HG02763 (cell line): ENCODE data around the gene TNFAIP8.

Source experiments
- ATAC-seq: cut with Tn5 transposase; IDR thresholded peaks from one replicate; pipeline ENCODE4 v1.9.1; 2021; ENCODE audit warnings: mild to moderate bottlenecking, moderate library complexity; ENCODE audit not compliant: unreplicated experiment

TNFAIP8 gene

GRCh38 chr5:119345861-119346260, 10.0 kb upstream of the TNFAIP8 start:
- no peak for ATAC-seq

GRCh38 chr5:119346394-119346793, 9.4 kb upstream of the TNFAIP8 start:
- ATAC-seq: no peak

- no peak for ATAC-seq
Observed at GRCh38 chr5:119347574-119347973, 8.2 kb upstream of the TNFAIP8 start.

DNA sequence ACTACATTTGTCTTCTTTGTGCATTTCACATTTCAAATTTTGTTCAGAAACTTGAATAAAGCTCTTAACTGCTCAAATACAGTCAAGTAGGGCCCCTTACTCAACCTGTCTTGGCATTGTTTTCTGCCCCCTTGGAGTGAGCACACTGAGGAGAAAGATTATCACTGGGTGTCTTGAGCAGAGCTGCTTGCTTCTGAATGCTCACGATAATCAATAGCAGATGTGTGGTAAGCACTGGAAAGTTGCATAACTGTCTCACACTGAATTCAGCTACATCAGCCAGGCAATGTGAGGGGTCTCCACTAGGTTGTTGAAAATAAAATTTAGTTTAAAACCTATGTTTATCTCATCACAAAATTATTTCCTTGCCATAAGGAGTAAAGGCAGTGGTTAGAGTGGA, 7.8 kb upstream of the TNFAIP8 start:
- ATAC-seq: no peak

GRCh38 chr5:119353213-119353612, 2.6 kb upstream of the TNFAIP8 start:
- no peak for ATAC-seq

- ATAC-seq: peak; percentile 59
Observed at GRCh38 chr5:119353686-119354366, 2.0 kb upstream of the TNFAIP8 start.

- no peak for ATAC-seq
Observed at GRCh38 chr5:119354537-119355243, 1.1 kb upstream of the TNFAIP8 start.

GRCh38 chr5:119355244-119355638, 578 bp upstream of the TNFAIP8 start:
- peak; percentile 21 for ATAC-seq

DNA sequence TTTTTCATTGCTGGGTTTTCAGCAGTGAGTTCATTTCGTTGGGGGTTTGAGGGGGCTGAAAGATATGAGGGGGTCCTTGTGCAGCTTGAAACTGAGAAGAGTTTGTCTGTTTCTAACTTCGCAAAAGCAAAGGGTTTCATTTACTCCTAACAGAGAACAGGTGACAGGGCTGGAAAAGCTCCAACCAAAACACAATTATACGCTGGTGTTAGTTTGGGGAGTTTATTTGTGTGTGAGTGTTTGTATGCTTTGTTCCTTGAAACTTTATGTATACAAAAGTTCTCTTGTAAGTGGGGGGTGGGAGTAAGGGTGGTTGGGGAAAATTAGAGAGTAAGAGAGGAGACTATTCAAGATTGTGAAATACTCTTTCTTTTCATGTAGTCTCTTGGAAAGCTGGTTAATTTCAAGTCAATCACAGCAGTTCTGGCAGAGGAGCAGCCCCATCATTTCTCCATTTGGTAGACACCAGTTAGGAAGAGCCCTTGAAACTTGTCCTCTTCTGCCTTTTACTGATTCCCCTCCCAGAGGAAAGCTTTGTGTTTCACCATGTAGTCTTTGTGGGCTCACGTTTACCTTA, 881 bp downstream of the TNFAIP8 start:
- no peak for ATAC-seq

DNA sequence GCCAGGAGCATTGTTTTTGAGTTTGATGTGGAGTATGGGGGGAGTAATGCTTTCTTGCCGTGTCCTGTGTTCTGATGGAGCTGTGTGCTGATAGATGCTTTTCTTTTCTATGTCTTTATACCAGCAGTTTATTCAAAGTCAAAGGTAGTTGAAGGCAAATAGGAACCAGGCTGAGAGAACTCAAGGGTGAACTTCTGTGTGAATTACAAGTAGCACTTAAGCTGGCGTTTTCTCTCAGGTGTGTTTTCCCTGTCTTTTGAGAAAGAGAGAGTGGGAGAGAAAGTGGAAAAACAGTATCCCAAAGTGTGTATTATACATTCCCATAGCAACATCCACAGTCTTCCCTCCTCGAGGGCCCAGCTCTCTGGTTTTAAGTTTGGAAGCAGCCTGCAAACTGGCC, 1.5 kb downstream of the TNFAIP8 start:
- no peak for ATAC-seq

DNA sequence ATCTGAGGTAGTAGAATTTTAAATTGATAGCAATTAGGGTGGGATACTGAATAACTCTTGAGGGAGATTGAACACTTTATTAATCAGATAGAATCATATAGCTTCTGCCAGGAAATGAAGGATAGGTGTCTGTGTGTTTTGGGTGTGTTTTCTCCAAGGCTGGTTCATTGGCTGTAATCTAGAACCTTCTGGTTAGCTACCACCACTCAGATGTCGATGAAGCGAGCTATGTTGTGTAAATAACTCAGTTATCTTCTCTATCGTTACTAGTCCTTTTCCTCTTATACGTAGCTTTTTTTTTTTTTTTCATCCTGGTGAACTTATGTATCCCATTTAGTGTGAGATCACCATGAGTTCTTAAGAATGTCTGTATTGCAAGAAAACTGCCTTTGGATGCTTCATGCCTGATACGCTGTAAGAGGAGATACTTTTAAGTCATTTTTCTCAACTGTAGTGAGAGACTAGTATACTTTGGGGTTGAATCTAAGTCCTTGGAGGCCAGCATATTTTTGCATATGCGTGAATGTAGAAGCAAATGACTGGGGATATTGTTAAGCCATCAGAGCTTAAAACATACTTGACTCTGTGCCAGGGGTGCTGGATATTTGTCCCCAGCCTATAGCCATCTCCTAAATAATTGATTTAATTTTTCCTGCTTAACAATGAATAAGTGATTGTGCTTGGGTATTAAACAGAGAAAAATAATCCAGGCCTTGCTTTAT, 2.1 kb downstream of the TNFAIP8 start:
- no peak for ATAC-seq

DNA sequence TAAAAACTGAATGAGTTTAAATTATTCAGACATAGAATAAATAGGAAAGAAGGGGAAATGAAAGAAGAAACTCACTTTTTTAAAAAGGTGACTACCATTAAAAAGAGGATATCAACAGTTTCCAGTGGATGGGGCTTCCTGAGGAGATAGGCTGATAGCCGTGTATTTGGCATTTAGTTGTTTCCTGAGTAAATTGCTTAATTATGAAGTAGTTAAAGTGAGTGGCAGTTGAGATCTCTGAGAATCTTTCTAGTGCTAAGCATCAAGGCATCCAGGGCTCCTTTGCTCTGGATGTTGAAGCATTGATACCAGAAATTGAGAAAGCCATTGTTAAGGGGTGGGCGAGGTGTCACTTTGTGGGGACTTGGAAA, 2.7 kb downstream of the TNFAIP8 start:
- ATAC-seq: no peak

DNA sequence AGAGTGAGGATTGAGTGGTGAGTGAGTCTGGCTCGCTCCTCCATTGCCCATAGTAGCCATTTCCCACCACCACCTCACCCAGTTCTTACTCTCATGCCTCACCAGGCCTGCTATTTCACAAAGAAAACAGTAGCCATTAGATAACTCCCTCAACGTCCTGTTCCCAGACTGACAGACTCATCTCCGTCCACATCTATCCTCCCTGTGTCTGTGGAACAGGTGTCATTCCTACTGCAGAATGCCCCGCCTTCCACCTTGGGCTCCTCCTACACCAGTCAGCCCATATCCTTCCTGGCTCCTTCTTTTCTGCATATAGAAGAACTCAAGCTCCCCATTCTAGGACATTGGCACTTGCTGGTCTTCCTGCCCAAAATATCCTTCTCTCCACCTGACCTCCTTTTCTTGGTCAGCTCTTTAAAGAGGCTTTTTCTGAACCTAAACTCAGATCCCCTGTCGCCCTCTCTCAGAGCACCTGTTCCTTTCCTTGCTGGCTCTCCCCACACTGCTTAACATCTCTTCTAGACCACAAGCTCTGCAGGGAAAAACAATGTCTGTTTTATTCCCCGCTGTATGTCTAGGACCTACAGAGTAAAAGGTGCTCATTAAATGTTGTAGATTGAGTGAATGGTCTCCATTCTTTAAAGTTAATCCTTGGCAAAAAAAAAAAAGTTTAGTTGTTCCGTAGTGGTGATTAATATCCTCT, 3.2 kb downstream of the TNFAIP8 start:
- no peak for ATAC-seq

DNA sequence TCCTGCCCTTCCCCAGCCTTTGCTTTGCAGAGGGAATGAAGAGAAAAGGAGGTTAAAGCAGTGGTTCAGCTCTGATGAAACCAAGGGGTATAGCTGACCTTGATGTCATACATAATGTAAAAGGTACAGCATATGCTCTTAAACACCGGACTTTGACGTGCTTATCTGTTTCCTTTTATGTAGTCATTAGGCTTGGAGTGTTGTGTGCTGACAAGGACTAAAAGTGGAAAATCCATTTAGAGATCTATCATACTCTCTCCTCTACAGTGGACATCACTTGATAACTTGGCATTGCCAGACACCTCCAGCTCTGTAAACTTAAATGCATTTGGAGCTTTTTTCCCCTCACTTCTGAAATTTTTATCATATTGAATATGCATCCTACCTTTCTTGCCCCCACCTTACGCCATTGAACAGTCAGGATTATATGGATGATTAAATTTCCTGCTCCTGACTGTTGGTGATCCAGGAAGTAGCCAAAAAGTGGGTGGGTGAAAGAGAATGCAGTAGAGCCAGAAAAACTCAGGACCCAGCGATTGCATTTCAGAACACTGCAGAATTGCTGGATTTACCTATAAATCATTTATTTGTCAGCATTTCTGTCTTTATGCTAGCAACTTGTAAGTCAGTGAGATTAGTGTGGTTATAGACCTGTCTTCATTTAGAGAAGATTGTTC, 4.1 kb downstream of the TNFAIP8 start:
- ATAC-seq: no peak

DNA sequence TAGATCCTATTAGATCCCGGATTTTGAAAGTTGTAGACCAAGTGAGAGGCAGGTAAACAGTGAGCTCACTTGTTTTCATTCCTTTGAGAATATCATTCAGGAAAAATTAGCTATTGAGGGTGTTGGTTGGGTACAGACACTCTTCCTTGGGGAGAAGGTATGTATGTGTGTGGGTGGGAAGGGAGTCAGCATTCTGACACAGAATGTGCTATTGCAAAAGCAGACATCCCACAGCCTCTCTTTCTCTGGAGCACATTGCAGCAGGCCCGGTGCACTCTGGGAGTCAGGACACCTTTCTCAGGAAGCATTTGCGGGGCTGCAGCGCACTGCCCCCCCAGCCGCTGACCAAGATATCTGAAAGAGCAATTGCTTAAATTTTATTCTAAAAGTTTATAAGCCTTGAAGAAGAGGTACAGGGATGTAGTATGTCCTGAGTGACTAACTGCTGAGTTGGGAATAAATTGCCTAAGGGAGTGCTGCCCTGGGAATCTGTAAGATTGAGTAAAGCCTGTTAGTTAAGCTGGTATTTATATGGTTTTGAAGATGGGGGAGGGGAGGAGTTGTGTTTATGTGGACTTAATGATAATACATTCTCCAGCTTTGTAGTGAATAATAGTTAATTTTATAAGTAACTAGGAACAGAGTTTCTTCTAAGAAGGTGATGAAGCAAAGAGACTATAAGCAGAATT, 5.2 kb downstream of the TNFAIP8 start:
- ATAC-seq: no peak

- ATAC-seq: no peak
Observed at GRCh38 chr5:119361594-119362125, 5.8 kb downstream of the TNFAIP8 start.

GRCh38 chr5:119362714-119363113, 6.9 kb downstream of the TNFAIP8 start:
- ATAC-seq: no peak

GRCh38 chr5:119363271-119363670, 7.5 kb downstream of the TNFAIP8 start:
- ATAC-seq: no peak

GRCh38 chr5:119363936-119364335, 8.1 kb downstream of the TNFAIP8 start:
- no peak for ATAC-seq
